HepG2 (cell line): Measurements from ENCODE around the gene MYO16. TPM values are rescaled to one million over a fixed set of nuclear protein-coding genes. Genes with fewer than 3 reads are reported as not detected.

Experiments
- ATAC-seq: fragments of 200-7000 bp; cut with Tn5 transposase; 3 replicates; pipeline ENCODE4 v1.9.1; 2020; ENCODE audit warnings: mild to moderate bottlenecking, moderate library complexity
- BruUV-seq: library from RNA; stranded (reverse); fragments of 400-500 nt; replicated peaks from 2 replicates; lab custom pipeline; 2021; lab: Mats Ljungman, UMichigan
- CTCF ChIA-PET: fragments of 300-600 bp; formaldehyde crosslinking; extraction: SDS; loops from one replicate; lab custom pipeline; 2021; ENCODE audit warnings: low total read pairs, inconsistent platforms, low intra/inter-chr PET ratio; lab: Yijun Ruan, JAX
- POLR2A ChIA-PET: fragments of 350-600 bp; sonication (Branson Sonifier 250); formaldehyde crosslinking; loops from one replicate; lab custom pipeline; 2020; ENCODE audit warnings: antibody characterized with exemption, inconsistent platforms; lab: Yijun Ruan, JAX
- DNase-seq: peaks from one replicate; pipeline ENCODE4 v3.0.0-alpha.2; 2015; ENCODE audit warnings: low spot score
- FAIRE-seq: peaks from 3 replicates; lab custom pipeline; 2011; peaks lifted over from hg19 to GRCh38; lab: Jason Lieb, UNC
- H2AFZ ChIP-seq: one replicate; pipeline ENCODE4 v1.6.1; 2011; ENCODE audit warnings: low read length, inconsistent platforms
- H3K27ac ChIP-seq: fragments of 300-600 bp; 3 replicates; pipeline ENCODE4 v1.8.0; 2011; ENCODE audit warnings: mixed run types, mild to moderate bottlenecking, mixed read lengths, low read length, inconsistent platforms; ENCODE audit not compliant: insufficient read depth; ENCODE audit errors: extremely low read length
- H3K27me3 ChIP-seq, 2 experiments: fragments of 200-600 bp in 1 of 2; 2 replicates in 1 of 2; 3 replicates in 1 of 2; pipeline versions ENCODE4 v1.6.0 to v1.8.0; 2011; ENCODE audit warnings: low read length in 2 of 2, mild to moderate bottlenecking in 2 of 2, moderate library complexity in 2 of 2, inconsistent platforms in 1 of 2; ENCODE audit not compliant: insufficient read depth in 2 of 2, control insufficient read depth in 1 of 2
- H3K36me3 ChIP-seq, 2 experiments: fragments of 200-600 bp in 1 of 2; replicated peaks in 1 of 2; 2 replicates in 1 of 2; 3 replicates in 1 of 2; pipeline versions ENCODE4 v1.5.1 to v1.8.0; 2011; ENCODE audit warnings: low read length in 2 of 2, inconsistent platforms in 1 of 2; ENCODE audit not compliant: insufficient read depth in 2 of 2, control insufficient read depth in 1 of 2
- H3K4me1 ChIP-seq: 2 replicates; pipeline ENCODE4 v1.5.1; 2012; ENCODE audit warnings: low read length, inconsistent platforms; ENCODE audit not compliant: insufficient read depth
- H3K4me2 ChIP-seq: 2 replicates; pipeline ENCODE4 v1.6.0; 2011; ENCODE audit warnings: low read depth, low read length, inconsistent platforms
- H3K4me3 ChIP-seq, 3 experiments: fragments of 200-600 bp in 1 of 3; sonication (generic), shearing (Covaris generic) in 1 of 3; replicated peaks in 1 of 3; 2 replicates each; pipeline ENCODE4 v1.5.1; 2011 to 2016; ENCODE audit warnings: low read length in 3 of 3, inconsistent platforms in 2 of 3, low read depth in 2 of 3, mild to moderate bottlenecking in 2 of 3, control low read depth in 1 of 3, mixed read lengths in 1 of 3; ENCODE audit not compliant: insufficient read depth in 1 of 3
- H3K79me2 ChIP-seq: one replicate; pipeline ENCODE4 v1.6.1; 2011; ENCODE audit warnings: low read length, inconsistent platforms; ENCODE audit not compliant: insufficient read depth
- H3K9ac ChIP-seq: 2 replicates; pipeline ENCODE4 v1.6.0; 2011; ENCODE audit warnings: mild to moderate bottlenecking, low read depth, low read length, inconsistent platforms; ENCODE audit not compliant: insufficient read depth
- H3K9me3 ChIP-seq: 2 replicates; pipeline ENCODE4 v1.5.1; 2012; ENCODE audit warnings: mild to moderate bottlenecking, low read length
- H4K20me1 ChIP-seq: 2 replicates; pipeline ENCODE4 v1.6.0; 2011; ENCODE audit warnings: inconsistent platforms, mild to moderate bottlenecking, low read length, moderate library complexity; ENCODE audit not compliant: insufficient read depth
- HMGXB4 ChIP-seq, 2 experiments: sonication (generic) in 1 of 2; formaldehyde crosslinking in 1 of 2; IDR thresholded peaks; 2 replicates each; pipeline versions ENCODE4 v1.4.0 to v1.6.1; 2018 to 2020; ENCODE audit warnings: missing genetic modification reagents in 2 of 2, borderline replicate concordance in 1 of 2, low read depth in 1 of 2, mild to moderate bottlenecking in 1 of 2, missing biosample characterization in 1 of 2
- ZNF333 ChIP-seq: sonication (generic); formaldehyde crosslinking; IDR thresholded peaks from 2 replicates; pipeline ENCODE4 v1.4.0; 2020; ENCODE audit warnings: mild to moderate bottlenecking, missing genetic modification reagents, borderline replicate concordance
- WGBS: methylation state at CpG from one replicate; pipeline ENCODE4 v1.1.6; 2017; ENCODE audit warnings: low lambda C conversion rate; 5-methylcytosine and 5-hydroxymethylcytosine counted together
- in situ Hi-C: cut with HindIII; loops from 2 replicates; pipeline ENCODE4 v1.10.0; 2017; ENCODE audit warnings: low pct_unique_long_range_greater_than_20kb; ENCODE audit not compliant: extremely low pct_ligation_motif_present
- intact Hi-C: fragments of 100-400 bp; cut with micrococcal nuclease; formaldehyde crosslinking; loops from one replicate; pipeline ENCODE4 v1.10.0; 2022; ENCODE audit not compliant: unreplicated experiment
- polyA plus RNA-seq, 8 experiments: library from polyadenylated mRNA; depleted of rRNA in 3 of 8; stranded (reverse) in 7 of 8; unstranded in 1 of 8; fragments of >200 nt; fragmentation: Illumina TruSeq in 4 of 8; extraction: Trizol in 4 of 8; gene quantifications; 2 replicates each; pipeline versions ENCODE4 v1.2.1 to v1.2.3, GENCODE V29; 2011 to 2016; ENCODE audit warnings: low read depth in 4 of 8, missing spikeins in 1 of 8, mixed read lengths in 1 of 8; ENCODE audit not compliant: insufficient read depth in 1 of 8
- total RNA-seq, 5 experiments: library from RNA; depleted of rRNA; stranded (reverse); fragments of >200 nt; fragmentation: Illumina TruSeq; extraction: Trizol; gene quantifications; 2 replicates each; pipeline ENCODE4 v1.2.3, GENCODE V29; 2016; ENCODE audit warnings: low read depth in 1 of 5

Gene MYO16
- total and polyA plus RNA-seq, 2 of the 13 experiments (the other 11 are each of a cell fraction or from before 2014, with no cell fraction given): not detected

- H3K9me3 ChIP-seq: no peaks in the 10 kb centered on the region
- POLR2A ChIA-PET: no interaction called here
- 0% methylated on average over 1 of the region's 2 CpGs for WGBS
- no peak for TF ChIP-seq ZNF333
- no peak overlapping the region for H3K9ac ChIP-seq
- intact Hi-C loops: no loop called here
- H3K4me2 ChIP-seq: no peak overlapping the region
- BruUV-seq: no TSS peak
- no peak overlapping the region for H3K27ac ChIP-seq
- DNase-seq (no peak), FAIRE-seq (no peak), ATAC-seq (no peak)
- no peak overlapping the region for H2AFZ ChIP-seq
- no peaks in the 10 kb centered on the region for H3K79me2 ChIP-seq
- no peaks in the 10 kb centered on the region for H3K4me1 ChIP-seq
- H3K36me3 ChIP-seq: no peaks in the 10 kb centered on the region
- no peak overlapping the region for H3K4me3 ChIP-seq
- no peaks in the 10 kb centered on the region for H4K20me1 ChIP-seq
- in situ Hi-C loops: no loop called here
- CTCF ChIA-PET: no interaction called here
- no peaks in the 10 kb centered on the region for H3K27me3 ChIP-seq
Observed at GRCh38 chr13:109166804-109167203, 537.4 kb downstream of the MYO16 start.

- CTCF ChIA-PET: no interaction called here
Observed at GRCh38 chr13:109172136-109172535, 542.7 kb downstream of the MYO16 start.

More at GRCh38 chr13:109172136-109172535, 542.7 kb downstream of the MYO16 start:
- intact Hi-C loops (no loop called here), in situ Hi-C loops (no loop called here)
- no TSS peak for BruUV-seq
- FAIRE-seq (no peak), DNase-seq (no peak), ATAC-seq (no peak)
- POLR2A ChIA-PET: no interaction called here
- Histone ChIP-seq H3K27ac (no peak overlapping the region), H3K27me3 (no peaks in the 10 kb centered on the region), H3K4me1 (no peaks in the 10 kb centered on the region), H3K9me3 (no peaks in the 10 kb centered on the region), H4K20me1 (no peaks in the 10 kb centered on the region), H3K4me3 (no peak overlapping the region), H3K4me2 (no peak overlapping the region), H3K79me2 (no peaks in the 10 kb centered on the region), H2AFZ (no peak overlapping the region), H3K9ac (no peak overlapping the region), H3K36me3 (no peaks in the 10 kb centered on the region)
- no peak for TF ChIP-seq HMGXB4 (CRISPR knock-in tag; IDR thresholded peaks at IDR 0.05; ENCODE audit: borderline replicate concordance in 1 of 2, low read depth in 1 of 2)
- 7% methylated on average over 2 of the region's 2 CpGs for WGBS
